Stimulated activated CD4-positive, alpha-beta T cell treated with anti-CD3 and anti-CD28 coated beads, Interleukin-12 subunit alpha, Interleukin-12 subunit beta, amount 100 ng/mL, for 4 hours (primary cell): Measurements from ENCODE around the gene DIPK1B.
"Not testable (repeated sequence)": the region's sequence is repeated elsewhere in the genome, so short reads cannot be mapped to it uniquely, and the experiment has no call there.

Experiments
- DNase-seq: peaks from one replicate; pipeline ENCODE4 v3.0.0-alpha.2; 2020

Gene DIPK1B

DNA sequence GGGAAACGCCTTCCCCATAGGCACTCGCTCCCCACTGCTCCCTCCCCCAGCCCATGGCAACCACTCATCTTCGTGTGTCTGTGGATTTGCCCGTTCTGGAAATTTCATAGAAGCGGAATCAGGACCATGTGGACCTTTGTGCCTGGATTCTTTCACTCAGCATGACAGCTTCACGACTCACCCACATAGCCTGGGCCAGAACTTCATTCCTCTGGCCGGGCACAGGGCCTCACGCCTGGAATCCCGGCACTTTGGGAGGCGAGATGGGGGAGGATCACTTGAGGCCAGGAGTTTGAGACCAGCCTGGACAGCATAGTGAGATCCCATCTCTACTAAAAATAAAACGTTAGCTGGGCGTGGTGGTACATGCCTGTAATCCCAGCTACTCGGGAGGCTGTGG, 12.1 kb upstream of the DIPK1B start:
- DNase-seq = no peak

DNA sequence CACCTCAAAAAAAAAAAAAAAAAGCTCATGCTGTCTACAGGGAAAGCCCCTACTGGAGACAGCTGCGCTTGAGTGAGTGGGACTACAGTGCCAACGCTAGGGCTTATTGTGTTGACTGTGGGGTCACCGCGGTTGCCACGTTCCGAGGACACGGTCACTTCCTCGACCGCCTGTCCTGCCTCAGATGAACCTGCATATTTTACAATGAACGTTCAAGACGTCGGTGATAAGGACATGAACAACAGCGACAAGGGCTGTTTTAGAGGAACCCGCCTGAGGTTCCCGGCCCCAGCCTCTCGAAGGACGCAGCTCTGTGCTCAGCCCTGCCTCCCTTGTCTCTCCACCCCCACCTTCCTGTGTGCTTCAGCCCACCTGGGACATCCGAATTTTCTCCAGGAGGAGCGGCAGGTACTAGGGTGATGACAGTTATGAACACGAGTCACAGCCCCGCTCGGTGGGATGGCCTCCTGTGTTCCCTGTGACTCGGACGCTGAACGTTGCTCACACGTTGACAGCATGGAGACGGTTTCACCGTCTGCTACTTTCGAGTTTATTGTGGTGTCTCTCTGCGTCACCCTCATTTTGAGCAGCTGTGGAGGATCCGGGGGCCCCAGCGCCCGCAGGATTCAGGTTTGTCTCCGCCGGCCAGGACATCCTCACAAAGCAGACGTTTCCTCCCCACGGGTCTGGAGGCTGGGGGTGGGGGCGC, 11.3 kb upstream of the DIPK1B start:
- DNase-seq = peak; percentile 55

GRCh38 chr9:136701668-136702053, 10.7 kb upstream of the DIPK1B start:
- no peak for DNase-seq

GRCh38 chr9:136703276-136703860, 9.0 kb upstream of the DIPK1B start:
- no peak for DNase-seq

GRCh38 chr9:136704741-136705140, 7.6 kb upstream of the DIPK1B start:
- DNase-seq = not testable (repeated sequence)

GRCh38 chr9:136705564-136705963, 6.8 kb upstream of the DIPK1B start:
- DNase-seq = no peak

GRCh38 chr9:136707011-136707410, 5.4 kb upstream of the DIPK1B start:
- no peak for DNase-seq

- DNase-seq = no peak
Observed at GRCh38 chr9:136707849-136708517, 4.4 kb upstream of the DIPK1B start.

DNA sequence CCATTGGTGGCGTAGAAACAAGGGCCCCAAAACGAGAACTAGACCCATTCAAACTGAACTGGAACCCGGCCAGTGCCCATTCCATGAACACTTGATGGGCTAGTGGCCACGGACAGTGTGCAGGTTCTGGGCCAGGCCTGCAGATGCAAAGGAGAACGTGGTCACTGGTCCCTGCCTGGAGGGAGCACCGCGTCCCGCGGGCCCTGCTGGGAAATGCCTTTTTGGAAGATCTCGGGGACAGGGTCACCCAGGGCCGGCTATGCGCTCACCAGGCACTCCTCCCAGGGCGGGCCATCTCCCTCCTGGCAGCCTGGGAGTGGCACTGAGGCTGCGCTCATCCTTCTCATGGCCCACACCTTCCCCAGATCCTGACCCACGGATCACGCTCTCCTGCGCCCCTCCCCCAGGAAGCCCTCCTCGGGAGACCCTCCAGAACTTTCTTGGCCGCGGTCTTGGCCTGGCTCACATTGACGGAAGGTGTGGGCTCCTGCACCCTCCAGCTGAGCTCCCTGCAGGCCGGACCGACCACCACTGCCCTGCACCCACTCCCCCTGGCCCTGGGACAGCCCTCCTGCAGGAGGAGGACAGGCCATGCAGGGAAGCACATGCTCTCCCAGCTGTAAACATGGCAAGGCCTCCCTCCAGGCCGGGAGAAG, 2.8 kb upstream of the DIPK1B start:
- no peak for DNase-seq

DNA sequence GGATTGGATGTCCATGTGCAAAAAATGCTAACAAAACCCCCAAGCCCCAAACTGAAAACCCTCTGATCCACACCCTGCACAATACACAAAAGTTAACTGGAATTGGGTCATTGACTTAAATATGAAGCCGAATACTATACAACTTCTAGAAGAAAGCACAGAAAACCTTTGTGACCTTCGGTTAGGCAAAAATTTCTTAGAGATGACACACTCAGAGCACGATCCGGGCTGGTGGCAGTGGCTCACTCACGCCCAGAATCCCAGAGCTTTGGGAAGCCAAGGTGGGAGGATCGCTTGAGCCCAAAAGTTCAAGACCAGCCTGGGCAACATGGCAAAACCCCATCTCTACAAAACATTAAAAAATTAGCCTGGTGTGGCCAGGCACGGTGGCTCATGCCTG, 1.8 kb upstream of the DIPK1B start:
- no peak for DNase-seq

GRCh38 chr9:136711219-136711648, 1.1 kb upstream of the DIPK1B start:
- DNase-seq = not testable (repeated sequence)

- DNase-seq = no peak
Observed at GRCh38 chr9:136712690-136713544, 545 bp downstream of the DIPK1B start.

DNA sequence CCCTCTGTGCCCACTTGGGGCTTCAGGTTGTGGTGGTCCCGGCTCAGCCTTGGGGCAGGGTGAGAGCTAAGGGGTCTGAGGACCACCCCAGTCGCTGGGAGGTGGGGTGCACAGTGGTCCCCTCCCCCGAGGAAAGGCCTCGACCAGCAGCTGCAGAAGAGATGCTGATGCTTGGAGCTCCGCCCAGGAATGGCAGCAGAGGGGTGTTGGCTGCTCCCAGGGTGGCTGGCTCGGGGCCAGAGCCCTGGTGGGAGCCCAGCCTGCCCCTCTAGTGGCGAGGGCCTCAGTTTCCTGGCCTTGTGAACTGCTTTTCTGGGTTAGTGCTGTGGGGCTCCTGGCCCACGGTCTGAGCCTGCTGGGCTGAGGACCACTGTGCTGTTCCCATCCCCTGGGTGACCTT, 1.2 kb downstream of the DIPK1B start:
- DNase-seq = no peak

- no peak for DNase-seq
Observed at GRCh38 chr9:136714096-136714892, 1.9 kb downstream of the DIPK1B start.

- DNase-seq = no peak
Observed at GRCh38 chr9:136714893-136715274, 2.5 kb downstream of the DIPK1B start.

DNA sequence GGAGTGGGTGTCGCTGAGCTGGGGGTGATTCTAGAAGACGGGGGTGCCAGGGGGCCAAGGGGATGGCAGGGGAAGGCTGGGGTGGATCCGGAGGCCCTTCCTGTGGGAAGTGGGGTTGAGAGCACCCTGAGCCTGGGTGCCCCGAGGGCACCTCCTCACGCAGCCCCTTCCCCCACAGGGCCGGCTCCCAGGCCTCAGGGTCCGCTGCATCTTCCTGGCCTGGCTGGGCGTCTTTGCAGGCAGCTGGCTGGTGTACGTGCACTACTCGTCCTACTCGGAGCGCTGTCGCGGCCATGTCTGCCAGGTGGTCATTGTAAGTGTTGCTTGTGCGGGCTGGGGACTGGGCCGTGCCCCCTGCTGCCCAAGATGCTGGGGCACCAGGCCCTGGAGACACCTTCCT, 5.0 kb downstream of the DIPK1B start:
- DNase-seq = no peak

DNA sequence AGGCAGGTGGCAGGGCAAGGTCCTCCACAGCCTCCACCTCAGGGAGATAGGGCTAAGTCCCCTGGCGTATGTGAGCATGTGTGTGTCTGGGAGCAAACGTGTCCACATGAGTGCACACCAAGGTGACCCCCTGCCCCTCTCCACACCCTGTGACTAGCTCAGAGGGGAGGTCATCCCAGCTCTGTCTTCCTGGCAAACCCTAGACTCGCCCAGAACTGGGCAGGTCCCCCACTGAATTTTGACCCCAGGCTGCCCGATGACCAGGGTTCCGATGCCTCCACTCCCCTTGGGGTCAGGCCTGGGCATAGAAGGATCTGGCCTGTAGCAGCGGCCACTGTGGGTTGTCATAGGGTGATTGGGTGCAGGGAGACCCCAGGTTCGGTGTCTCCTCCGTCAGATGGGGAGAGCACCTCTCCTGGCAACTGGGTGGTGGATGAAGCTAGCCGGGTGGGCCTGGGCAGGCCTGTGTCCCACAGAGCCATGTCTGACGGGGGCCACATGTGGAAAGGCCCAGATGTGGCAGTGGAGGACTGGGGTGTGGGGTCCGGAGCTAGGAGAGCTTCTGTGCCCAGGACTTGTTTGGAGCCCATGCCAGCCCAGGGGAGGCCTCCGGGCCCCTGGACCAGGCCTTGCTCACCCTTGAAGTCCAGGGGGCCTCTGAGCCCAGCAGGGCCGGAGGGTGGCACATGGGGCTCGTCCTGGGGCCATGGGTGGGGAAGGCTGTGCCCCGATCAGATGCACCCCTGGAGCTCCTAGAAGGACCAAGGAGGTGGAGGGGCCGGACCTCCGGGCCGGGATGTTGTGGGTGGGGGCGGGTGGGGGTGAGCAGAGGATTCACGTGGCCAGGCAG, 6.2 kb downstream of the DIPK1B start:
- no peak for DNase-seq

GRCh38 chr9:136719195-136719880, 7.0 kb downstream of the DIPK1B start:
- DNase-seq = no peak

- DNase-seq = no peak
Observed at GRCh38 chr9:136720251-136720897, 8.0 kb downstream of the DIPK1B start.

DNA sequence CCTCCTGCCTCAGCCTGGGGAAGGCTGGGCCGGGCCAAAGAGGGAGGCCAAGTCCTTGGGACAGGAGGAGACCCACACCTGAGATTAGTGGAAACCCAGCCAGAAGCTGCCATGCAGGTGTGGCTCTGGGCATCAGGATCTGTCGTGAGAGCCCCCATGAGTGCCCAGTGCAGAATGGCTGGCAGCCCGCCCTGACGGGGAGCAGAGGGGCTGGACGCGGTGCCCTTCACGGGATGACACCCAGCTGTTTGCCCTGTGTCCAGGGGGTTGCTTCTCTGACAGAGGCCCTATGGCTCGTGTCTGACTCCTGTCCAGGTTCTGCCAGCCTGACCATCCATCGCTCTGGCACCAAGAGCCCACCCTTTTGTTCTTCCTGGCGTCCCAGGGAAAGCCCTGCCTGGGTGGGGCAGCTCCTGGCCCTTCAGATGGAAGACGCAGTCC, 8.5 kb downstream of the DIPK1B start:
- no peak for DNase-seq
